H4 (cell line): ENCODE measurements around the gene TEF. TPM values are rescaled to one million over a fixed set of nuclear protein-coding genes. Genes with fewer than 3 reads are reported as not detected.

Experiments used
- total RNA-seq: library from RNA; depleted of rRNA; stranded (reverse); fragments of >200 nt; shearing (Covaris generic); gene quantifications from 2 replicates; pipeline ENCODE4 v1.2.3, GENCODE V29; 2014; rRNA removed

TEF gene
- total RNA-seq, 1 experiment from 2014 or later, result 8.6 TPM

Other genes starting within 250 kb of the TEF start
- gene L3MBTL2, start 176.6 kb upstream of the TEF start, total RNA-seq, result 16.4 and 20.7 TPM in 2 replicates
- not detected in 2 replicates for gene CHADL, start 141.0 kb upstream of the TEF start, total RNA-seq
- 29.7 and 44.6 TPM in 2 replicates for gene RANGAP1, start 95.8 kb upstream of the TEF start, total RNA-seq
- gene ZC3H7B, start 80.4 kb upstream of the TEF start, total RNA-seq, result 17.8 and 17.9 TPM in 2 replicates
- 8.6 and 10.4 TPM in 2 replicates for gene TOB2, start 64.9 kb downstream of the TEF start, total RNA-seq
- gene PHF5A, start 86.8 kb downstream of the TEF start, total RNA-seq, result 80.0 and 123 TPM in 2 replicates
- 53.2 and 57.4 TPM in 2 replicates for gene ACO2, start 87.2 kb downstream of the TEF start, total RNA-seq
- gene POLR3H, start 162.5 kb downstream of the TEF start, total RNA-seq, result 22.8 and 23.1 TPM in 2 replicates
- 0.14 TPM in 1 of 2 replicates, not detected in the other for gene CSDC2, start 179.1 kb downstream of the TEF start, total RNA-seq
- 4.2 and 17.5 TPM in 2 replicates for gene PMM1, start 207.9 kb downstream of the TEF start, total RNA-seq
- gene DESI1, start 239.1 kb downstream of the TEF start, total RNA-seq, result 23.1 and 28.1 TPM in 2 replicates
- gene XRCC6, start 239.4 kb downstream of the TEF start, total RNA-seq, result 634 and 694 TPM in 2 replicates